ENCODE results near the gene VPS33B. TPM values are rescaled to one million over a fixed set of nuclear protein-coding genes. Genes with fewer than 3 reads are reported as not detected.

Gene VPS33B
- total RNA-seq, 3 donors from 2014 or later (not counting 1 experiment from before 2014, with no cell fraction given), result 19.8 to 28.6 (median 24.9) TPM

GRCh38 chr15:90991587-90992285 is 30.7 kb downstream of the VPS33B start:
- 96% methylated on average over 6 of the region's 6 CpGs for WGBS (ENCODE audit: insufficient coverage)
- DNase-seq (no peak), ATAC-seq (no peak)
- H3K9me3 Mint-ChIP-seq, result no peaks in the 10 kb centered on the region
- H3K27me3 Mint-ChIP-seq (ENCODE audit: low read depth in 2 of 2), result no peaks in the 10 kb centered on the region
- intact Hi-C loops (cut with micrococcal nuclease), result no loop called here
- no peaks in the 10 kb centered on the region for H3K36me3 Mint-ChIP-seq
- Histone ChIP-seq H3K4me1 (ENCODE audit: control insufficient read depth, insufficient read depth, low read length) (peaks cover 16% of the 10 kb centered on the region), H3K4me3 (ENCODE audit: low read length) (no peak overlapping the region), H3K9me3 (ENCODE audit: control insufficient read depth, insufficient read depth, low read length) (no peaks in the 10 kb centered on the region), H3K27ac (ENCODE audit: low read length) (no peak overlapping the region), H3K27me3 (ENCODE audit: control insufficient read depth, insufficient read depth, low read length) (no peaks in the 10 kb centered on the region), H3K36me3 (ENCODE audit: control insufficient read depth, insufficient read depth, low read length) (no peaks in the 10 kb centered on the region)
- peaks cover 19 to 21% of the 10 kb centered on the region in 2 donors for H3K4me1 Mint-ChIP-seq
- H3K27ac Mint-ChIP-seq, result no peak overlapping the region
- TF ChIP-seq CTCF (IDR thresholded peaks at IDR 0.05), result no peak
- peak overlapping the region; percentile 1 for H3K4me3 Mint-ChIP-seq

GRCh38 chr15:90990446-90990845 is 31.9 kb downstream of the VPS33B start:
- H3K9me3 Mint-ChIP-seq, result no peaks in the 10 kb centered on the region
- H3K27ac Mint-ChIP-seq, result no peak overlapping the region

GRCh38 chr15:90989040-90989768 is 33.2 kb downstream of the VPS33B start:
- no peak overlapping the region for H3K27ac ChIP-seq (ENCODE audit: low read length)
- no peaks in the 10 kb centered on the region for H3K9me3 ChIP-seq (ENCODE audit: control insufficient read depth, insufficient read depth, low read length)
- no peaks in the 10 kb centered on the region for H3K27me3 ChIP-seq (ENCODE audit: control insufficient read depth, insufficient read depth, low read length)
- no peaks in the 10 kb centered on the region for H3K27me3 Mint-ChIP-seq (ENCODE audit: low read depth in 2 of 2)
- no peak for ATAC-seq
- H3K9me3 Mint-ChIP-seq, result no peaks in the 10 kb centered on the region
- H3K36me3 ChIP-seq (ENCODE audit: control insufficient read depth, insufficient read depth, low read length), result no peaks in the 10 kb centered on the region
- peaks cover 14% of the 10 kb centered on the region for H3K4me1 ChIP-seq (ENCODE audit: control insufficient read depth, insufficient read depth, low read length)
- no peaks in the 10 kb centered on the region for H3K36me3 Mint-ChIP-seq
- WGBS (ENCODE audit: insufficient coverage), result 84% methylated on average over 7 of the region's 7 CpGs
- peaks cover 7 to 9% of the 10 kb centered on the region in 2 donors for H3K4me1 Mint-ChIP-seq
- intact Hi-C loops (cut with micrococcal nuclease), result no loop called here
- no peak overlapping the region for H3K4me3 Mint-ChIP-seq
- DNase-seq, result no peak
- no peak overlapping the region for H3K27ac Mint-ChIP-seq
- TF ChIP-seq CTCF (IDR thresholded peaks at IDR 0.05), result no peak
- H3K4me3 ChIP-seq (ENCODE audit: low read length), result no peak overlapping the region

More at GRCh38 chr15:90990446-90990845, 31.9 kb downstream of the VPS33B start:
- H3K9me3 ChIP-seq (ENCODE audit: control insufficient read depth, insufficient read depth, low read length), result no peaks in the 10 kb centered on the region
- DNase-seq (no peak), ATAC-seq (no peak)
- H3K4me1 ChIP-seq (ENCODE audit: control insufficient read depth, insufficient read depth, low read length), result peaks cover 16% of the 10 kb centered on the region
- Mint-ChIP-seq H3K27me3 (ENCODE audit: low read depth in 2 of 2) (no peaks in the 10 kb centered on the region), H3K36me3 (no peaks in the 10 kb centered on the region), H3K4me3 (no peak overlapping the region), H3K4me1 (peaks cover 18 to 19% of the 10 kb centered on the region in 2 donors)
- no peak overlapping the region for H3K4me3 ChIP-seq (ENCODE audit: low read length)
- H3K27me3 ChIP-seq (ENCODE audit: control insufficient read depth, insufficient read depth, low read length), result no peaks in the 10 kb centered on the region
- intact Hi-C loops (cut with micrococcal nuclease), result no loop called here
- no peaks in the 10 kb centered on the region for H3K36me3 ChIP-seq (ENCODE audit: control insufficient read depth, insufficient read depth, low read length)
- WGBS (ENCODE audit: insufficient coverage), result 100% methylated on average over 4 of the region's 4 CpGs
- no peak overlapping the region for H3K27ac ChIP-seq (ENCODE audit: low read length)
- TF ChIP-seq CTCF (IDR thresholded peaks at IDR 0.05), result no peak
